SIG-M5 treated with dmso at 0.1 percent for 504 hours (cell line): ENCODE results near the gene NXN.
"Not testable (repeated sequence)": the region's sequence is repeated elsewhere in the genome, so short reads cannot be mapped to it uniquely, and the experiment has no call there.

Source experiments
- DNase-seq: peaks from one replicate; lab custom pipeline; 2025; ENCODE audit not compliant: unreplicated experiment; lab: John Stamatoyannopoulos, UW

The NXN gene

GRCh38 chr17:838486-838885 lies 141.1 kb downstream of the NXN start:
- no peak for DNase-seq

GRCh38 chr17:836151-836550 lies 143.4 kb downstream of the NXN start:
- no peak for DNase-seq

DNA sequence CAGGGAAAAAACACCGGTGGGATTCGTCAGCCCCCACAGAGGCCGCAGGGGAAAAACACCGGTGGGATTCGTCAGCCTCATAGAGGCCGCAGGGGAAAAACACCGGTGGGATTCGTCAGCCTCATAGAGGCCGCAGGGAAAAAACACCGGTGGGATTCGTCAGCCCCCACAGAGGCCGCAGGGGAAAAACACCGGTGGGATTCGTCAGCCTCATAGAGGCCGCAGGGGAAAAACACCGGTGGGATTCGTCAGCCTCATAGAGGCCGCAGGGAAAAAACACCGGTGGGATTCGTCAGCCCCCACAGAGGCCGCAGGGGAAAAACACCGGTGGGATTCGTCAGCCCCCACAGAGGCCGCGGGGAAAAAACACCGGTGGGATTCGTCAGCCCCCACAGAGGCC lies 143.9 kb downstream of the NXN start:
- DNase-seq = not testable (repeated sequence)

DNA sequence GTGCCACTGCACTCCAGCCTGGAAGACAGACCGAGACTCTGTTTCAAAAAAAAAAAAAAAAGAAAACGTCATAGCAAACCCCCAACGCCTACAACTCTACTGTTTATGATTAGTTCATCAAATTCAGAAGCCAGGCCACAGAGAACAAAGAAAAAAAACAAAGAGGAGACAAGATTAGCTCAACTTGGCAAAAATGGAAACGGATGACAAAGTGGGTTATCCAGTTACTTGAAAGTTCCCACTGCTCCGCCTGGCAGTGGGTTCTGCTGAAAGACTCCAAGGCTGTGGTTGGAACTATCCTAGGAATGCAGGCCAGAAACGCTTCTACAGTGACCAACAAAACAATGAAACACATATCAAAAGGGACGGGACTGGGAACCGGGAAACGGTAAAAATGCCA lies 144.3 kb downstream of the NXN start:
- DNase-seq = no peak

GRCh38 chr17:834136-834535 lies 145.4 kb downstream of the NXN start:
- DNase-seq = no peak

- no peak for DNase-seq
These were observed 148.6 kb downstream of the NXN start for GRCh38 chr17:830950-831349.

DNA sequence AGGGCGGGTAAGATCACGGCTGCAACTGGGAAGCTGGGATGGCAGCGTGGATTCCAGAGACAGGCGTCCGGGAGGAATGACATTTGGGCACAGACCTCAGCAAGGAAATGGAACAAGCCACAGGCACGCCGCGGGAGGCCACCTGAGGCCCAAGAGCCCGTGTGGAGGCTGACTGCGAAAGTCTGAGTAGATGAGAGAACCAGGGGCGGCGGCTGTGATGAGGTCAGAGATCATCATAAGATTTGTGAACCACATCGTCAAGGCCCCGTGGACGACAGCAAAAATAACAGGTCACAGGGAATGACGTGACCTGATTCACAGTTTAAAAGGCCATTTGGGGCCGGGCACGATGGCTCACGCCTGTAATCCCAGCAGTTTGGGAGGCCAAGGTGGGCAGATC lies 149.2 kb downstream of the NXN start:
- DNase-seq = no peak

DNA sequence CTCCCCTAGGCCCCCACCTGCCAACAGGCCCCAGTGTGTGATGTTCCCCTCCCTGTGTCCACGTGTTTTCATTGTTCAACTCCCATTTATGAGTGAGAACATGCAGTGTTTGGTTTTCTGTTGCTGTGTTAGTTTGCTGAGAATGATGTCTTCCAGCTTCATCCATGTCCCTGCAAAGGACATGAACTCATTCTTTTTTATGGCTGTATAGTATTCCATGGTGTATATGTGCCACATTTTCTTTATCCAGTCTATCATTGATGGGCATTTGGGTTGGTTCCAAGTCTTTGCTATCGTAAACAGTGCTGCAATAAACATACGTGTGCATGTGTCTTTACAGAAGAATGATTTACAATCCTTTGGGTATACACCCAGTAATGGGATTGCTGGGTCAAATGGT lies 150.0 kb downstream of the NXN start:
- DNase-seq = not testable (repeated sequence)

- no peak for DNase-seq
These were observed 150.8 kb downstream of the NXN start for GRCh38 chr17:828761-829160.

DNA sequence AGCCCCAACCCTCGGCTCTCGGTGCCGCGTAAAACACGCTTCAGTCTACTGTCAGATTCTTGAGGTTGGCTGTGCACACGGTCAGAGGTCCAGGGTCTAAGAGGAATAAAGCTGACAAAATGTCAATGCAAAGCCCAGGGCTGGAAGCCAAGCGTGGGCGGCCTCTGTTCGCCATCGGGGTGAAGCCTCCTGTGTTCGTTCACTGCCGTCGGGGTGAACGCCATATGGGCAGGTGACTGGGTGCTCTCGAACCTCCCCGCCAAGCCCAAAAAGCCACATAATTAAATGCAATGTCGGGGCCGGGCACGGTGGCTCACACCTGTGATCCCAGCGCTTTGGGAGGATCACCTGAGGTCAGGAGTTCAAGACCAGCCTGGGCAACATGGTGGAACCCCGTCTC lies 152.8 kb downstream of the NXN start:
- DNase-seq = no peak

- no peak for DNase-seq
These were observed 154.4 kb downstream of the NXN start for GRCh38 chr17:825216-825615.

DNA sequence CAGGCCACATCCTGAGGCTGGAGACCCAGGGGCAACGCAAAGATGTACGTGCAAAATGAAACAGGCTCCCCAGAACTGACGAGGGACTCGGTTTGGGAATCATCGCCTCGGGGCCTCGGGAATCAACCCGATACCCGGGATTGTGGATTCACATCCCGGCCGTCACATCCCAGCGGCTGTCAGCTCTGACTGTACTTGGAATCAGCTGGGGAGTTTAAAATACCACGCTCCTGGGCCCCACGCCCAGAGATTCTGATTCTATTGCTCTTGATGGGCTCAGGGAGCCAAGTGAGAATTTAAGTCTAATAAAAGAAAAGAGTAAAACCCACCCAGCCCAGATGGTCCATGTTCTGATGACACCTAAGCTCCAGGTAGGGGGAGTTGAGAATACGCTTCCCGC lies 155.2 kb downstream of the NXN start:
- DNase-seq = no peak

DNA sequence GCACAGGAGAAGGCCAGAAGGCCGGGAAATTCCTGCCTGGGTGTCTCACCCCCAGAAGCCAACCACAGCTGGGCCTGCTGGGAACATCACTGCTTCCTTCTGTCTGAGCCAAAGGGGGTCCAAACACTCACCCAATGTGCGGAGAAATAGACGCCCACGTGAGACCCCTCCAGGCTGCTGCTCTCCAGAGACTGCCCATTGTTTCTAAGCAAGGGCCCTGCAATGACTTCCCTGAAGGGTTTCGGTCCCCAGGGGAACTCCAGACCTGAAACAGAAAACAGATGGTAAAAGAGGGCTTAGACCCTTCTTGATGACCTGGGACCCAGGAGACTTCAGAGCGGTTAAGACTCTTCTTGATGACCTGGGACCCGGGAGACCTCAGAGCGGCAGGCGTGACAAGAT lies 156.1 kb downstream of the NXN start:
- DNase-seq = no peak

- no peak for DNase-seq
These were observed 160.3 kb downstream of the NXN start for GRCh38 chr17:819251-819650.

GRCh38 chr17:814371-814770 lies 165.2 kb downstream of the NXN start:
- DNase-seq = no peak

DNA sequence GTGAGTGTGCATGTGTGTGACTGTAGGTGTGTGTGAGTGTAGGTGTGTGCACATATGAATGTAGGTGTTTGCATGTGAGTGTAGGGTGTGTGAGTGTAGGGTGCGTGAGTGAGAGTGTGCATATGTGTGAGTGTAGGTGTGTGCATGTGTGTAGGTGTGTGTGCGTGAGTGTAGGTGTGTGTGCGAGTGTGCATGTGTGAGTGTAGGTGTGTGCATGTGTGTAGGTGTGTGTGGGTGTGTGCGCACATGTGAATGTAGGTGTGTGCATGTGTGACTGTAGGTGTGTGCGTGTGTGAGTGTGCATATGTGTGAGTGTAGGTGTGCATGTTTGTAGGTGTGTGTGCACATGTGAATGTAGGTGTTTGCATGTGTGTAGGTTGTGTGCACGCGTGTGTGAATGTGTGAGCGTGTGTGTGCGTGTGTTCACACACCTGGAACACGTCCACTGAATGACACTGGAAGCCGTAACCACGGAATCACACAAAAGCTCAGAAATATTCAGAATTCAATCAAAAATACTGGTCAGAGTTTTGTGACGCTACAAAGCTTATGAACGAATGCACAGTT lies 166.9 kb downstream of the NXN start:
- no peak for DNase-seq

DNA sequence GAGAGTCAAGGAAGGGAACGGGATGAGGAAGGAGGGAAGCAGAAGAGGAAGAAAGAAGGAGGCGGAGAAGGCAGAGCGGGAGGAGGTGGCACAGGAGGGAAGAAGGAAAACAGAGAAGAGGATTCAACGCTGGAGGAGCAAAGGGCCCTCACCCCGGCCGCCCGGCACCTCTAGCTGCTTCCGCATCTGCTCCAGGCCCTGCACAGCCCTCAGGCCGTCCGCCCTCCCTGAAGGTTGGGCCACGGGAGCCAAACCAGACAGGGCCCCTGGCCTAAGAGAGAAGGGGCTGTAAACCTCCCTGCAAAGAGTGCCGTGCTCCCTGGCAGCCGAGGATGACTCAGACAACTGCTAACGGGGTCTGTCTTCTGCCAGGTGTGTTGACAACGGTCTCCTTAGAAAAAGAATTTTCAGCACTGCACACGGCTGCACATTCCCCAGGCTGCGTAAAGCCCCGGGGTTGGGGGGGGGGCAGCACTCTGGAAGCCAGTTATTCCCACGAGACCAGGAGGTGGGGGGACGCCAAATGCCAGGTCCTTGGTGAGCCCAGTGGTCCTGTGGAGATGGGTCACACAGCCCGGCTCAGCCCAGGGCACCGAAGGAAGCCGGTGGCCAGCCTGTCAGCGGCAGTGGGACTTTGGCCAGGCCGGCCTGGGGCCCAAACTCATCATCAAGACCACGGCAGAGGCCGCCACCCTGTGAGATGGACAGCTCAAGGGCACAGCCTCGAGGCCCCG lies 168.4 kb downstream of the NXN start:
- DNase-seq = no peak

DNA sequence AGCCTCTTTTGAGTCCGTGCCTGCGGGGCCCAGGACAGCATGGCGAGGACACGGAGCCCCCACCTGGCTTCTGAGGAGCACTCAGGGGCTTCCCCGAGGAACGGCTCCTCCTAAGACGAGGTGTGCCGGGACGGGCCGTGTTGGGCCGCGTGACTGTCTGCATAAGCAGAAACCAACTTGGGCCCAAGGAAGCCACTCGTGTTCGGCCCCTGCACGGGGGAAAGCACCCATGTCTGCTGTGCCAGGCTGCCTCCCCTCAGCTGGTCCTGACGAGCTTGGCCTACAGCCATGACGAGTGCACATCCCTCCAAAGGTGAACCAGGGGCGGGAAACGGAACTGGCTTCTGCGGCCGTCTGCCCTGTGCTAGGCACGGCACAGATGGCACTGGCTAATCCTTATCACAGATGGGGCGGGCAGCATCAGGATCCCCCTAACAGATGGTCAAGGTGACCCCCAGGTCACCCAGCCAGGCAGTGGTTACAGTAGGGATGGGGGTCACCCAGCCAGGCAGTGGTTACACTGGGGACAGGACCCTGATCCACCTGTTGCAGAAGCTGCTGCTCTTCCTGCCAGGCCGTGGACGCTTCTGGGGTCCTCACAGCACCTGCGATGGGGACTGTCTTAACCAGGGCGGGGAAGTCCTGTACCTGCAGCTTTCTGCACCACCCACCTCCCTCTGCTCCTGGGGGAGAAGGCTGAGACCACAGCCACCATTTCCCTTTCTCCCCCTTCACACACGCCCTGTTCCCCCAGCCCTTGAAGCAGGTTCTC lies 171.9 kb downstream of the NXN start:
- DNase-seq = no peak

DNA sequence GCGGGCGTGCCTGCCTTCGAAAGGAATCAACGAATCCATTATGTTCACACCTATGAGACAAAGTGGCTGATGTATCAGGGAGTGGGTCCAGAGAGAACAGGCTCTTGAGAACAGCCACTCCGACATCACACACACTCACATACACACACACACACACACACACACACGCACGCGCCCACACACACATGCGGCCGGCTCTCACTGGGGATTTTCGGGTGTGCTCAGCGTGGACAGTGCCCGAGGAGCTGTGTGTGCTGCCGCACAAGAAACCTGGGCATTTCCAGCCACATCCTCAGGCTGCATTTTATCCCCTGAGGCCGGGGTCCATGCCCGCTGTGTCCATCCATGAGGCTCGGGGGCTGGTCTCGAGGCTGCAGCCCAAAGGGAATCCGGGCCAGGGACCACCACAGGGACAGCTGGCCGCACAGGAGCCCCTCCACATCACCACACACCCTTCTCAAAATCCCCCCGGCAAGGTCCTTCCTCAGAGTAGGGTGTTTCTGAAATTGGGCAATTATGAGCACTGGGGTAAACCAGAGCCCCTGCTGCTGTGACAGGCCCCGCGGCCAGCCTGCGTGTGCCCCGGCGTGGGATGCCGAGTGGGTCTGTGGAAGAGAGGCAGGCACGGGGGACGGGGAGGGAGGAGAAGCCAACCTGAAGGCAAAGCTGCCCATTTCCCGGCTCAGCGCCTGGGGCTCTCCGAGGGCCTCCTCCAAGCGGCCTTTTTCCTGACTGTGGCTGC lies 172.6 kb downstream of the NXN start:
- DNase-seq = no peak

GRCh38 chr17:806346-806745 lies 173.2 kb downstream of the NXN start:
- DNase-seq = no peak

GRCh38 chr17:805886-806285 lies 173.7 kb downstream of the NXN start:
- not testable (repeated sequence) for DNase-seq
